NB4 (cell line): ENCODE measurements around the gene BRAT1.

ENCODE experiments used
- DNase-seq: peaks from one replicate; pipeline ENCODE4 v3.0.0; 2010; ENCODE audit warnings: low read depth
- H3K4me3 ChIP-seq: one replicate; pipeline ENCODE4 v1.5.1; 2011; ENCODE audit warnings: mild to moderate bottlenecking, low read depth, low read length, moderate library complexity
- CTCF ChIP-seq: IDR thresholded peaks from one replicate; pipeline ENCODE4 v1.5.1; 2012; ENCODE audit warnings: low read depth, low read length
- MAX ChIP-seq: IDR thresholded peaks from 2 replicates; pipeline ENCODE4 v1.6.1; 2011; ENCODE audit warnings: low read depth, low read length
- MYC ChIP-seq: IDR thresholded peaks from 2 replicates; pipeline ENCODE4 v1.6.1; 2011; ENCODE audit warnings: low read depth, low read length
- POLR2A ChIP-seq: IDR thresholded peaks from 2 replicates; pipeline ENCODE4 v1.6.1; 2011; ENCODE audit warnings: mild to moderate bottlenecking; ENCODE audit not compliant: insufficient read length; ENCODE audit errors: extremely low read depth

Gene BRAT1

DNA sequence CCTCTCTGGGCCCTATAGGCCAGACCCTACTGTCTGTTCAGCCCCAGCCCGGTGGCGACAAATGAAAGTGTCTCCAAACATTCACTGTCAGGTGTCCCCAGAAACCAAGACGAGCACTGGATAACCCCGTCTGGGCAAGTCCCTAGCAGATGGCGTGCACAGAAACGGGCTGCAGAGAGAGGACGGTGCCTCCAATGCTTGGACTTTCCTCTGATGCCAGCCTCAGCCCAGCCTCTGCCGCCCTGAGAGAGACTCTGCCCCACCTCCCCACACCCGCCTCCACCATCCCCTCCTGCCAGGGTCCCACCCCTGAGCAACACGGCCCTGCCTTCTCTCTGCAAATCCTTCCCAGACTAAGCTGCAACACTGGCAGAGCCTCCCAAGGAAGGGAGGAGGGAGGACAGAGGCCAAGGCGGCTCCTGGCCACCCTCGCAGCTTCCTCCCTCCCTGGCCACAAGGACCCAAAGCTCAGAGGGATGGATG lies 43.1 kb downstream of the BRAT1 start:
- no peak for TF ChIP-seq POLR2A
- TF ChIP-seq MYC: no peak
- TF ChIP-seq MAX: no peak
- DNase-seq: no peak
- H3K4me3 ChIP-seq: no peak overlapping the region

DNA sequence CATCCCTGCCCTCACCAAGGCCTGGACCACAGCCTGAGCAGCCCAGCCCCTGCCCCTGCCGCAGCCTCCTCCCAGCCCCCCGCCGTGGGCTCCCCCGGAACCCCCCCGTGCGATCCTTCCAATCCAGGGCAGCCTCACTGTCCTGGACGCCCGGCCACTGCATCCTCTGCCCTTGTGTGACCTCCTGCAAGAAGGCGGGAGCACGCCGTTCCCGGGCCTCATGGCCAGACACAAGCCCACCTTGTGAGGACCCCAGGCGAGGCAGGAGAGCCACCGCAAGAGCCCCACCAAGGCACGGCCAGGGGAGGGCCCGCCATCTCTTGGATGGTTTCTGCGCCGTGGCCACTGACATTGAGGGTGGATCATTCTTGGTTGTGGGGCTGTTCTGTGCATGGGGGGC lies 43.6 kb downstream of the BRAT1 start:
- TF ChIP-seq MAX (no peak), MYC (no peak), POLR2A (no peak), CTCF (no peak)
- no peak for DNase-seq
- H3K4me3 ChIP-seq: no peak overlapping the region

DNA sequence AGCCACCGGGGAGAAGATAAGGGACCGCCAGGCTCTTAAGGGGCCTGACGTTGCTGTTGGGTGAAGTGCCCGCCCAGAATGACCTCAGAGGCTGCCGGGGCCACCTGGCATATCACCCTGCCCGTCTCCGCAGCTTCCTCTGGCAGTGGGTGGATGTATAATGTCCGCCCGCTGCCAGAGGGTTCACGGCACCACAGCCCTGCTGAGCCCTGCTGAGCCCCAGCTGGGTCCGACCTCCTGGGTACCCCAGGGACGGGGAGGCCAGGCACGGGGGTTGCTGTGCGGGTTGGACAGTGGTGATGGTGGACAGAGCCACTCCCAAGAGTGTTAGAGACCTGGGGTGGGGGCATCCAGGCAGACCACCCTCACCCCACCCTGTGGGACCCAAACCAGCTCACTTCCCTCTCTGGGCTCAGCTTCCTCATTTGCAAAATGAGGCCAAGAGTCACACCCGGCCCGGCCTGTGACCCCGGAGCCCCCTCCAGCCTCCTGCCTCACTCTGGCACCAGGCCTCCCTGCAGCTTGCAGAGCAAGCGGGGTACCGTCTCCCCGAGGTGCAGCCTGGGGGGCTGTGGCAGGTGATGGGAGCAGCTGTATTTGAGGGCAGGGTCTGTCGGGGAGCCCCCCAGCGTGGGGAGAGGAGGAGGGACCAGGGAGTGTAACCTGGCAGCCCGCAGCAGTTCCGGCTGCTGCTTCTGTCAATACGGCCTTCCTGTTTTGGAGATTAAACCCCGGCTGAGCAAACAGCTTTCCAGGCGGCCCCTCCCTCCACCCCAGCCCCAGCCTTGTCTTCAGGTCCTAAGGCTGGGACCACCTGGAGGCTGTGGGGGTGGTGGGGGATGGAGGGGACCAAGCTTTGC lies 44.2 kb downstream of the BRAT1 start:
- TF ChIP-seq MYC (peak; percentile 42), POLR2A (no peak), MAX (peak; percentile 41)
- peak; percentile 86 for DNase-seq
- H3K4me3 ChIP-seq: no peak overlapping the region

GRCh38 chr7:2510130-2510776 lies 45.1 kb downstream of the BRAT1 start:
- no peak for DNase-seq
- no peak overlapping the region for H3K4me3 ChIP-seq
- TF ChIP-seq CTCF (no peak), MAX (no peak), POLR2A (no peak), MYC (no peak)

GRCh38 chr7:2509298-2509906 lies 45.9 kb downstream of the BRAT1 start:
- no peak for DNase-seq
- H3K4me3 ChIP-seq: no peak overlapping the region
- TF ChIP-seq MYC: no peak
- TF ChIP-seq CTCF: no peak
- no peak for TF ChIP-seq POLR2A
- TF ChIP-seq MAX: no peak

DNA sequence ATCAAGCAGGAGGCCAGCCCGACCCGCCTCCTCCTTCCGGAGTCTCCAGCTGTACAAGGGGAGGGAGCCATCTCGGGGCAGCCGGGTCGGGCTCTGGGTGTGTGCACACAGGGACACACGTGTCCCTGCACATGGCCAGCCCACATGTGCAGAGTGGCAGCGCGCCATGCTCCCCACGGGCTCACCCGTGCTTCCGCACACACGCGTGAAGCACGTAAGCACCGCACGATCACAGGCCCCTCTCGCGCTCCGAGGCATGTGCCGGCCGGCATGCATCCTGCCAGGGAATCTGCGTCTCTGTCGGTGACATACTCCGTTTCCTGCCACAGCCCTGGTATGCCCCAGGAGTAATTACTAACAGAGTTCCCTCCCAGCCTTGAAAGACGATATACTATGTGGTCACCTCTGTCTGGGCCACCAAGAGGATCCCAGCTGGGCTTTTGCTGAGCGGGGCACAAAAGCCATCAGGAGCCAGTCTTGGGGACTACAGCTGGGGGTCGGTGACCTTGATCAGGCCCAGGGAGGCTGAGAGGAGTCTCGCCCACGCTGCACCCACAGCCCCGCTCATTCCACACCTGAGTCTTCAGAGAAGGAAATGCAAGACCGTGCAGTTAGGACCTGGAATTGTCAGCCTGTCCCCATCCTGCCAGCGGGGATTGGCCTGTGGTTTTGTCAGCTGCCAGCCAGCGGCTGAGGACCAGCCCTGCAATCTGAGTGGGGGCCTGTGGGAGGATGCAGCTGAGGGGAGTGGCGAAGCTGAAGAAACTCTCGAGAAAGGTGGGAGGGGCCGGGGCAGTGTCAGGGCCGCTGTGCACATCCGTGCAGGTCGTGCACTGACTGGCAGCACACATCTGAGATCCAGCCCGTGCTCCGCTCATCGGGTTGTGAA lies 46.8 kb downstream of the BRAT1 start:
- DNase-seq: peak; percentile 93
- no peak for TF ChIP-seq CTCF
- TF ChIP-seq MYC: peak; percentile 95
- TF ChIP-seq MAX: peak; percentile 96
- no peak for TF ChIP-seq POLR2A
- H3K4me3 ChIP-seq: no peak overlapping the region
